Upper lobe of left lung (tissue), 4 donors: ENCODE data around the gene CRISP1.

ENCODE experiments used
- CTCF ChIP-seq, 6 experiments: fragments of 450-650 bp in 4 of 6; fragments of 200-600 bp in 2 of 6; sonication (generic) in 2 of 6; IDR thresholded peaks; one replicate each; pipeline ENCODE4 v1.5.1; 2016 to 2019; ENCODE audit warnings: antibody characterized with exemption in 6 of 6
- EP300 ChIP-seq, 4 donors: sonication (generic); formaldehyde crosslinking; IDR thresholded peaks; one replicate each; pipeline ENCODE4 v1.5.1; 2017; ENCODE audit warnings: antibody characterized with exemption in 4 of 4, control low read depth in 2 of 4
- POLR2A ChIP-seq, 4 donors: fragments of 450-650 bp; IDR thresholded peaks; one replicate each; pipeline ENCODE4 v1.5.1; 2016 to 2017; ENCODE audit warnings: antibody characterized with exemption in 4 of 4, mild to moderate bottlenecking in 2 of 4
- POLR2AphosphoS5 ChIP-seq, 2 donors: sonication (generic); formaldehyde crosslinking; IDR thresholded peaks; one replicate each; pipeline ENCODE4 v1.5.1; 2017; ENCODE audit warnings: antibody characterized with exemption in 2 of 2

GRCh38 chr6:49890988-49891387 is 24.7 kb upstream of the CRISP1 start:
- no peak for TF ChIP-seq CTCF (IDR thresholded peaks at IDR 0.05)
- no peak for TF ChIP-seq POLR2AphosphoS5 (IDR thresholded peaks at IDR 0.05)
- no peak for TF ChIP-seq POLR2A (IDR thresholded peaks at IDR 0.05)
- no peak for TF ChIP-seq EP300 (IDR thresholded peaks at IDR 0.05)
